ENCODE data around the gene VCP.

The VCP gene

GRCh38 chr9:35054185-35054835 is 18.1 kb downstream of the VCP start:
- TF ChIP-seq CTCF (IDR thresholded peaks at IDR 0.05; ENCODE audit: low read depth, low read length) = no peak
- no peak for DNase-seq
- H3K9me3 ChIP-seq = no peaks in the 10 kb centered on the region
- H3K4me1 ChIP-seq = no peaks in the 10 kb centered on the region
- H3K27me3 ChIP-seq = no peaks in the 10 kb centered on the region
- peaks cover 50% of the 10 kb centered on the region for H3K36me3 ChIP-seq
- no peak overlapping the region for H3K4me3 ChIP-seq (ENCODE audit: low read depth, low read length)

- peaks cover 20% of the 10 kb centered on the region for H3K36me3 ChIP-seq
Measured at GRCh38 chr9:35051069-35051967, 21.1 kb downstream of the VCP start.

GRCh38 chr9:35048511-35048910 is 23.9 kb downstream of the VCP start:
- H3K4me3 ChIP-seq (ENCODE audit: low read depth, low read length) = no peak overlapping the region
- no peaks in the 10 kb centered on the region for H3K4me1 ChIP-seq
- H3K9me3 ChIP-seq = no peaks in the 10 kb centered on the region
- H3K27me3 ChIP-seq = no peaks in the 10 kb centered on the region
- no peak for TF ChIP-seq CTCF (IDR thresholded peaks at IDR 0.05; ENCODE audit: low read depth, low read length)
- DNase-seq = no peak
- peaks cover 2% of the 10 kb centered on the region; the same call in 1 of the 2 replicates for H3K36me3 ChIP-seq

More at GRCh38 chr9:35051069-35051967, 21.1 kb downstream of the VCP start:
- no peaks in the 10 kb centered on the region for H3K27me3 ChIP-seq
- TF ChIP-seq CTCF (IDR thresholded peaks at IDR 0.05; ENCODE audit: low read depth, low read length) = peak; percentile 80
- H3K9me3 ChIP-seq = no peaks in the 10 kb centered on the region
- H3K4me3 ChIP-seq (ENCODE audit: low read depth, low read length) = no peak overlapping the region
- H3K4me1 ChIP-seq = no peaks in the 10 kb centered on the region
- DNase-seq = peak; percentile 69

GRCh38 chr9:35044071-35044470 is 28.4 kb downstream of the VCP start:
- DNase-seq = no peak
- no peak overlapping the region for H3K4me3 ChIP-seq (ENCODE audit: low read depth, low read length)
- no peaks in the 10 kb centered on the region for H3K36me3 ChIP-seq
- no peaks in the 10 kb centered on the region for H3K27me3 ChIP-seq
- TF ChIP-seq CTCF (IDR thresholded peaks at IDR 0.05; ENCODE audit: low read depth, low read length) = no peak
- H3K9me3 ChIP-seq = no peaks in the 10 kb centered on the region; the same call in 1 of the 2 replicates
- no peaks in the 10 kb centered on the region for H3K4me1 ChIP-seq

- Histone ChIP-seq H3K9me3 (no peaks in the 10 kb centered on the region; the same call in 1 of the 2 replicates), H3K36me3 (no peaks in the 10 kb centered on the region), H3K27me3 (no peaks in the 10 kb centered on the region), H3K4me3 (ENCODE audit: low read depth, low read length) (no peak overlapping the region), H3K4me1 (no peaks in the 10 kb centered on the region)
- TF ChIP-seq CTCF (IDR thresholded peaks at IDR 0.05; ENCODE audit: low read depth, low read length) = no peak
- no peak for DNase-seq
Measured at GRCh38 chr9:35042891-35043545, 29.4 kb downstream of the VCP start.

All from BE2C (cell line).